ENCODE data around the gene TBX1. TPM values are rescaled to one million over a fixed set of nuclear protein-coding genes. Genes with fewer than 3 reads are reported as not detected.

TBX1 gene
- polyA plus RNA-seq, 1 donor from 2014 or later, result not detected

- no peaks in the 10 kb centered on the region for H3K27me3 ChIP-seq (ENCODE audit: insufficient read depth, low read depth, low read length)
- H3K4me3 ChIP-seq (ENCODE audit: low read length), result no peak overlapping the region
- H3K27ac ChIP-seq (ENCODE audit: low read length), result no peak overlapping the region
- no peak overlapping the region for H3K9ac ChIP-seq (ENCODE audit: low read length)
- no peaks in the 10 kb centered on the region for H4K20me1 ChIP-seq (ENCODE audit: insufficient read depth)
- H3K9me2 ChIP-seq (ENCODE audit: insufficient read depth, low read length), result no peaks in the 10 kb centered on the region
- no peaks in the 10 kb centered on the region for H3F3A ChIP-seq (ENCODE audit: insufficient read depth, low read length, poor library complexity, severe bottlenecking)
- no peaks in the 10 kb centered on the region for H3K9me3 ChIP-seq (ENCODE audit: low read length)
- H3K4me2 ChIP-seq (ENCODE audit: low read length), result no peak overlapping the region
- no peak overlapping the region for H2AFZ ChIP-seq (ENCODE audit: low read depth, low read length)
- H3K36me3 ChIP-seq (ENCODE audit: insufficient read depth, low read length), result no peaks in the 10 kb centered on the region
- TF ChIP-seq RAD21 (conservative IDR thresholded peaks at IDR 0.05) (no peak), REST (IDR thresholded peaks at IDR 0.05; ENCODE audit: borderline replicate concordance) (no peak)
- no peaks in the 10 kb centered on the region for H3K79me2 ChIP-seq (replicated peaks; ENCODE audit: insufficient read depth, low read length)
Observed at GRCh38 chr22:19815093-19815822, 54.7 kb downstream of the TBX1 start.

GRCh38 chr22:19815823-19816290, 55.3 kb downstream of the TBX1 start:
- H3K27me3 ChIP-seq (ENCODE audit: insufficient read depth, low read depth, low read length), result no peaks in the 10 kb centered on the region
- no peak overlapping the region for H3K4me2 ChIP-seq (ENCODE audit: low read length)
- no peak overlapping the region for H3K27ac ChIP-seq (ENCODE audit: low read length)
- H3F3A ChIP-seq (ENCODE audit: insufficient read depth, low read length, poor library complexity, severe bottlenecking), result no peaks in the 10 kb centered on the region
- no peaks in the 10 kb centered on the region for H4K20me1 ChIP-seq (ENCODE audit: insufficient read depth)
- H3K4me3 ChIP-seq (ENCODE audit: low read length), result no peak overlapping the region
- no peak for TF ChIP-seq POLR2AphosphoS5 (IDR thresholded peaks at IDR 0.05)
- TF ChIP-seq TAF1 (IDR thresholded peaks at IDR 0.05; ENCODE audit: low read depth), result no peak
- TF ChIP-seq REST (IDR thresholded peaks at IDR 0.05; ENCODE audit: borderline replicate concordance), result no peak
- TF ChIP-seq RAD21 (conservative IDR thresholded peaks at IDR 0.05), result no peak
- no peak for TF ChIP-seq SMC3 (conservative IDR thresholded peaks at IDR 0.05; ENCODE audit: poor library complexity)
- no peak for TF ChIP-seq MXI1 (conservative IDR thresholded peaks at IDR 0.05; ENCODE audit: poor library complexity, severe bottlenecking)
- TF ChIP-seq EP300 (conservative IDR thresholded peaks at IDR 0.05; ENCODE audit: poor library complexity, severe bottlenecking), result no peak
- TF ChIP-seq CTCF (IDR thresholded peaks at IDR 0.05; ENCODE audit: poor library complexity, severe bottlenecking), result no peak
- no peak for TF ChIP-seq EZH2 (IDR thresholded peaks at IDR 0.05; ENCODE audit: borderline replicate concordance, insufficient read depth, low read length, poor library complexity, severe bottlenecking)
- no peaks in the 10 kb centered on the region for H3K36me3 ChIP-seq (ENCODE audit: insufficient read depth, low read length)
- no peaks in the 10 kb centered on the region for H3K9me3 ChIP-seq (ENCODE audit: low read length)
- no peaks in the 10 kb centered on the region for H3K9me2 ChIP-seq (ENCODE audit: insufficient read depth, low read length)
- no peak overlapping the region for H2AFZ ChIP-seq (ENCODE audit: low read depth, low read length)
- H3K9ac ChIP-seq (ENCODE audit: low read length), result no peak overlapping the region
- no peaks in the 10 kb centered on the region for H3K79me2 ChIP-seq (replicated peaks; ENCODE audit: insufficient read depth, low read length)

All from neural cell (in vitro differentiated cells).